K562 (cell line): Measurements from ENCODE around the gene CLDN7. TPM values are rescaled to one million over a fixed set of nuclear protein-coding genes. Genes with fewer than 3 reads are reported as not detected.

Experiments used
- FOXA3 ChIP-seq, 2 experiments: fragments of 450-650 bp in 1 of 2; sonication (generic) in 1 of 2; formaldehyde crosslinking; IDR thresholded peaks in 1 of 2; conservative IDR thresholded peaks in 1 of 2; 2 replicates each; pipeline versions ENCODE4 v1.4.0 to v1.8.0; 2020 to 2022; ENCODE audit warnings: mild to moderate bottlenecking in 2 of 2, missing genetic modification reagents in 1 of 2
- FOXK2 ChIP-seq, 2 experiments: fragments of 450-650 bp; IDR thresholded peaks in 1 of 2; conservative IDR thresholded peaks in 1 of 2; 2 replicates each; pipeline ENCODE4 v1.6.1; 2016; ENCODE audit warnings: low read depth in 2 of 2, mild to moderate bottlenecking in 1 of 2
- FOXP1 ChIP-seq: sonication (generic); formaldehyde crosslinking; IDR thresholded peaks from 2 replicates; pipeline ENCODE4 v1.8.0; 2022; ENCODE audit warnings: mild to moderate bottlenecking, missing genetic modification reagents
- HCFC1 ChIP-seq: IDR thresholded peaks from 2 replicates; pipeline ENCODE4 v1.6.1; 2012; ENCODE audit warnings: low read depth, low read length, improper control_type of control experiment
- HNRNPLL ChIP-seq: fragments of 200-400 bp; formaldehyde crosslinking; IDR thresholded peaks from 2 replicates; pipeline ENCODE4 v1.6.1; 2017; ENCODE audit warnings: low read length, low read depth, mild to moderate bottlenecking; ENCODE audit not compliant: poor library complexity, severe bottlenecking
- MAFK ChIP-seq: IDR thresholded peaks from 2 replicates; pipeline ENCODE4 v1.6.1; 2011; ENCODE audit warnings: low read length, improper control_type of control experiment
- NBN ChIP-seq: fragments of 450-650 bp; IDR thresholded peaks from 2 replicates; pipeline ENCODE4 v1.6.1; 2016; ENCODE audit warnings: low read depth, mild to moderate bottlenecking
- NCOA4 ChIP-seq: fragments of 450-650 bp; IDR thresholded peaks from 2 replicates; pipeline ENCODE4 v1.6.1; 2018; ENCODE audit warnings: mild to moderate bottlenecking; ENCODE audit not compliant: partially characterized antibody
- POLR2H ChIP-seq: IDR thresholded peaks from 2 replicates; pipeline ENCODE4 v1.6.1; 2016; ENCODE audit warnings: missing genetic modification characterization, low read depth, mild to moderate bottlenecking, control low read depth, missing compliant biosample characterization, moderate library complexity
- SP1 ChIP-seq: sonication (generic); formaldehyde crosslinking; IDR thresholded peaks from 2 replicates; pipeline ENCODE4 v1.8.1; 2022; ENCODE audit warnings: mild to moderate bottlenecking, missing genetic modification reagents
- TOE1 ChIP-seq, 2 experiments: fragments of 450-650 bp in 1 of 2; sonication (generic) in 1 of 2; formaldehyde crosslinking in 1 of 2; IDR thresholded peaks; 2 replicates each; pipeline versions ENCODE4 v1.7.1 to v1.8.0; 2016 to 2022; ENCODE audit warnings: borderline replicate concordance in 2 of 2, mild to moderate bottlenecking in 2 of 2, antibody characterized with exemption in 1 of 2, inconsistent platforms in 1 of 2, low read depth in 1 of 2, missing genetic modification reagents in 1 of 2, moderate library complexity in 1 of 2
- ZBTB7A ChIP-seq: IDR thresholded peaks from 2 replicates; pipeline ENCODE4 v1.6.1; 2011; ENCODE audit warnings: low read depth, mild to moderate bottlenecking, low read length, moderate library complexity, borderline replicate concordance; ENCODE audit not compliant: control insufficient read depth
- polyA plus RNA-seq, 8 experiments: library from polyadenylated mRNA; depleted of rRNA in 4 of 8; stranded (reverse) in 5 of 8; unstranded in 3 of 8; fragments of >200 nt; fragmentation: Nextera tagmentation in 2 of 8; fragmentation: Illumina TruSeq in 1 of 8; extraction: Ambion mirVana in 2 of 8; extraction: Trizol in 1 of 8; gene quantifications; 2 replicates each; pipeline versions ENCODE4 v1.2.1 to v1.2.3, GENCODE V29; 2011 to 2014; ENCODE audit warnings: inconsistent platforms in 1 of 8, missing spikeins in 1 of 8
- total RNA-seq, 7 experiments: library from RNA; depleted of rRNA in 6 of 7; stranded (reverse); fragments of >200 nt in 6 of 7; fragmentation: Illumina TruSeq in 2 of 7; extraction: Trizol in 2 of 7; gene quantifications; 2 replicates each; pipeline versions ENCODE4 v1.2.1 to v1.2.3, GENCODE V29; 2011 to 2021; ENCODE audit warnings: low replicate concordance in 1 of 7
- TF ChIP-seq, protein P1 (sequence below), 2 experiments: fragments of 450-650 bp; IDR thresholded peaks; 2 replicates each; pipeline ENCODE4 v1.6.1; 2016; ENCODE audit warnings: mild to moderate bottlenecking in 2 of 2, borderline replicate concordance in 1 of 2, low read depth in 1 of 2, moderate library complexity in 1 of 2
- TF ChIP-seq, protein P2 (sequence below): sonication (generic); formaldehyde crosslinking; IDR thresholded peaks from 2 replicates; pipeline ENCODE4 v1.8.0; 2022; ENCODE audit warnings: missing genetic modification reagents, mild to moderate bottlenecking, borderline replicate concordance
- TF ChIP-seq, protein P3 (sequence below): fragments of 250-450 bp; sonication (Bioruptor Pico); IDR thresholded peaks from 2 replicates; pipeline ENCODE4 v1.8.0; 2021; ENCODE audit warnings: mild to moderate bottlenecking, moderate library complexity
- TF ChIP-seq, protein P4 (sequence below): fragments of 250-450 bp; sonication (Bioruptor Pico); IDR thresholded peaks from 2 replicates; pipeline ENCODE4 v1.8.0; 2022; ENCODE audit warnings: moderate library complexity, mild to moderate bottlenecking, inconsistent platforms

CLDN7 gene
- total and polyA plus RNA-seq, 9 of the 15 experiments (the other 6 are each of a cell fraction or from before 2014, with no cell fraction given) = 2.2 to 14.5 (median 7.6) TPM

DNA sequence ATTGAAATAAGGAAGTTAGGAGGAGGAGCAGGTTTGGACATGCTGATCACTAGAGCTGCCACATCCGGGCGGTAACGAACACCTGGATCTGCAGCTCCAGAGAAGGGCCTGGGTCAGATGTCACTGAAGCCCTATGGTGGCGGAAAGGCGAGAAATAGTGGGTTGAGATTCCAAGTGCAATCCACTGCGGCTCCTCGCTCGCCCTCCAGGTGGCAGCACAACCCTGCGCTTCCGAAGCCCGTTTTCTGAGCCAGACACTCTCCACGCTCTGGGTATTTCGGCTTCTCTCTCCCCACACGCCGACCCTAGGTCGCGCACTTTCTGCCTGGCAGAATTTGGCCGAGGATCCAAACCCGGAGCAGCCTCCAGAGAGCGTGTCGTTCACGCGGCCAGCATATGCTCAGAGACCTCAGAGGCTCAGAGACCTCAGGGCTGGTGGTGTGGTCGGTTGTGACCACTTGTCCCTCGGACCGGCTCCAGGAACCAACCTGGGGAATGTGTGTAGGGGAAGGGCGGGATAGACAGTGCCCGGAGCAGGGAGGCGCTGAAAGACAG lies 18.3 kb upstream of the CLDN7 start (continued):
- TF ChIP-seq, protein P1, sequence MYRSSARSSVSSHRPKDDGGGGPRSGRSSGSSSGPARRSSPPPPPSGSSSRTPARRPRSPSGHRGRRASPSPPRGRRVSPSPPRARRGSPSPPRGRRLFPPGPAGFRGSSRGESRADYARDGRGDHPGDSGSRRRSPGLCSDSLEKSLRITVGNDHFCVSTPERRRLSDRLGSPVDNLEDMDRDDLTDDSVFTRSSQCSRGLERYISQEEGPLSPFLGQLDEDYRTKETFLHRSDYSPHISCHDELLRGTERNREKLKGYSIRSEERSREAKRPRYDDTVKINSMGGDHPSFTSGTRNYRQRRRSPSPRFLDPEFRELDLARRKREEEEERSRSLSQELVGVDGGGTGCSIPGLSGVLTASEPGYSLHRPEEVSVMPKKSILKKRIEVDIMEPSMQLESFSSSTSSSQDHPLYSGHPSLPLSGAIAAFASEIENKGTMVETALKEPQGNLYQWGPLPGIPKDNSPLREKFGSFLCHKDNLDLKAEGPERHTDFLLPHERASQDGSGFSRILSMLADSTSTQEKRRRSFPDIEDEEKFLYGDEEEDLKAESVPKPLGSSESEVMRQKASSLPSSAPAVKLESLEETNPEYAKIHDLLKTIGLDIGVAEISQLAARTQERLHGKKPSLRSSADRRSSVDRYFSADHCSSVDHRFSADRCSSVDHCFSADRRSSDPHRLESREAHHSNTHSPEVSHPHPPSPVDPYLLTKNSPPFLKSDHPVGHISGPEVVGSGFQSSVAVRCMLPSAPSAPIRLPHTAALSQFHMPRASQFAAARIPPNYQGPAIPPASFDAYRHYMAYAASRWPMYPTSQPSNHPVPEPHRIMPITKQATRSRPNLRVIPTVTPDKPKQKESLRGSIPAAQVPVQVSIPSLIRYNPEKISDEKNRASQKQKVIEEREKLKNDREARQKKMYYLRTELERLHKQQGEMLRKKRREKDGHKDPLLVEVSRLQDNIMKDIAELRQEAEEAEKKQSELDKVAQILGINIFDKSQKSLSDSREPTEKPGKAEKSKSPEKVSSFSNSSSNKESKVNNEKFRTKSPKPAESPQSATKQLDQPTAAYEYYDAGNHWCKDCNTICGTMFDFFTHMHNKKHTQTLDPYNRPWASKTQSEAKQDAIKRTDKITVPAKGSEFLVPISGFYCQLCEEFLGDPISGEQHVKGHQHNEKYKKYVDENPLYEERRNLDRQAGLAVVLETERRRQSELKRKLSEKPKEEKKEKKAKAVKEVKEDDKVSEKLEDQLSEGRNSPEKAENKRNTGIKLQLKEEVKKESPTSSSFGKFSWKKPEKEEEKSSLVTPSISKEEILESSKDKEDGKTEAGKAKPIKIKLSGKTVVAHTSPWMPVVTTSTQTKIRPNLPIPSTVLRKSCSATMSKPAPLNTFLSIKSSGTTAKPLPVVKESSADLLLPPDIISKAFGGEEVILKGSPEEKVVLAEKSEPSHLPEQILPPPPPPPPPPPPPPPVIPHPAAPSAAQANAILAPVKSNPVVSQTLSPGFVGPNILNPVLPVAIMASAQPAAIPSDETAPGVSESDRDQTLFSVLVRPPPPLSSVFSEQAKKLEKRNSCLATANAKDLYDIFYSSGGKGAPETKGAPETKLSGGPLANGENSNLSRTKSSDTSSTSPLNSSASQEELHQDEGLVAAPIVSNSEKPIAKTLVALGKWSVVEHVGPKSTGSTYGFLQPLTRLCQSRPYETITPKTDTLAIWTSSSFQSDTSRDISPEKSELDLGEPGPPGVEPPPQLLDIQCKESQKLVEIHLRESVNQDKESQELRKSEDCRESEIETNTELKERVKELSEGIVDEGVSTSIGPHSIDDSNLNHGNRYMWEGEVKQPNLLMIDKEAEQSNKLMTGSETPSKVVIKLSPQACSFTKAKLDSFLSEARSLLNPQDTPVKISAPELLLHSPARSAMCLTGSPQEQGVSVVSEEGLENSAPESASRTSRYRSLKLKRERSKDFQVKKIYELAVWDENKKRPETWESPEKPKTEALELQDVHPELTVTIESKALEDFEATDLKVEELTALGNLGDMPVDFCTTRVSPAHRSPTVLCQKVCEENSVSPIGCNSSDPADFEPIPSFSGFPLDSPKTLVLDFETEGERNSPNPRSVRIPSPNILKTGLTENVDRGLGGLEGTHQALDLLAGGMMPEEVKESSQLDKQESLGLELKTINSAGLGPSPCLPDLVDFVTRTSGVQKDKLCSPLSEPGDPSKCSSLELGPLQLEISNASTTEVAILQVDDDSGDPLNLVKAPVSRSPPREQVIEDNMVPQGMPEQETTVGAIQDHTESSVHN (IDR thresholded peaks at IDR 0.05; ENCODE audit: borderline replicate concordance in 1 of 2, low read depth in 1 of 2) = no peak
- TF ChIP-seq, protein P2, sequence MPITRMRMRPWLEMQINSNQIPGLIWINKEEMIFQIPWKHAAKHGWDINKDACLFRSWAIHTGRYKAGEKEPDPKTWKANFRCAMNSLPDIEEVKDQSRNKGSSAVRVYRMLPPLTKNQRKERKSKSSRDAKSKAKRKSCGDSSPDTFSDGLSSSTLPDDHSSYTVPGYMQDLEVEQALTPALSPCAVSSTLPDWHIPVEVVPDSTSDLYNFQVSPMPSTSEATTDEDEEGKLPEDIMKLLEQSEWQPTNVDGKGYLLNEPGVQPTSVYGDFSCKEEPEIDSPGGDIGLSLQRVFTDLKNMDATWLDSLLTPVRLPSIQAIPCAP = no peak
- TF ChIP-seq HNRNPLL = no peak
- peak; percentile 57; the same call in 1 of the 2 replicates for TF ChIP-seq ZBTB7A
- peak; percentile 80 for TF ChIP-seq FOXP1 (CRISPR knock-in tag)
- no peak for TF ChIP-seq NCOA4
- TF ChIP-seq HCFC1 = no peak
- no peak for TF ChIP-seq NBN
- TF ChIP-seq SP1 (CRISPR knock-in tag) = no peak; the same call in 1 of the 2 replicates
- no peak for TF ChIP-seq MAFK
- no peak for TF ChIP-seq FOXA3 (CRISPR knock-in tag; conservative IDR thresholded peaks at IDR 0.05 in 1 of 2, IDR thresholded peaks at IDR 0.05 in 1 of 2)
- TF ChIP-seq, protein P3, sequence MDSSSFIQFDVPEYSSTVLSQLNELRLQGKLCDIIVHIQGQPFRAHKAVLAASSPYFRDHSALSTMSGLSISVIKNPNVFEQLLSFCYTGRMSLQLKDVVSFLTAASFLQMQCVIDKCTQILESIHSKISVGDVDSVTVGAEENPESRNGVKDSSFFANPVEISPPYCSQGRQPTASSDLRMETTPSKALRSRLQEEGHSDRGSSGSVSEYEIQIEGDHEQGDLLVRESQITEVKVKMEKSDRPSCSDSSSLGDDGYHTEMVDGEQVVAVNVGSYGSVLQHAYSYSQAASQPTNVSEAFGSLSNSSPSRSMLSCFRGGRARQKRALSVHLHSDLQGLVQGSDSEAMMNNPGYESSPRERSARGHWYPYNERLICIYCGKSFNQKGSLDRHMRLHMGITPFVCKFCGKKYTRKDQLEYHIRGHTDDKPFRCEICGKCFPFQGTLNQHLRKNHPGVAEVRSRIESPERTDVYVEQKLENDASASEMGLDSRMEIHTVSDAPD = no peak
- no peak for TF ChIP-seq POLR2H (tag)
- TF ChIP-seq TOE1 (IDR thresholded peaks at IDR 0.05; ENCODE audit: borderline replicate concordance) = no peak; the same call in 1 of the 2 replicates
- TF ChIP-seq TOE1 (CRISPR knock-in tag; IDR thresholded peaks at IDR 0.05; ENCODE audit: borderline replicate concordance, low read depth) = no peak
- no peak for TF ChIP-seq FOXK2 (conservative IDR thresholded peaks at IDR 0.05 in 1 of 2, IDR thresholded peaks at IDR 0.05 in 1 of 2; ENCODE audit: low read depth in 2 of 2)
- TF ChIP-seq, protein P4, sequence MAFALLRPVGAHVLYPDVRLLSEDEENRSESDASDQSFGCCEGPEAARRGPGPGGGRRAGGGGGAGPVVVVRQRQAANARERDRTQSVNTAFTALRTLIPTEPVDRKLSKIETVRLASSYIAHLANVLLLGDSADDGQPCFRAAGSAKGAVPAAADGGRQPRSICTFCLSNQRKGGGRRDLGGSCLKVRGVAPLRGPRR = no peak
